SU-DHL-6 (cell line): Measurements from ENCODE around the gene C1orf116.

Source experiments
- H2AFZ ChIP-seq: fragments of 200-600 bp; sonication (generic); 2 replicates; pipeline ENCODE4 v1.6.1; 2014; ENCODE audit warnings: low read depth, mild to moderate bottlenecking, moderate library complexity, mixed read lengths, antibody characterized with exemption, low read length; ENCODE audit not compliant: severe bottlenecking
- H3F3A ChIP-seq: fragments of 200-600 bp; shearing (Covaris generic); 2 replicates; pipeline ENCODE4 v1.6.0; 2016; ENCODE audit warnings: antibody characterized with exemption, mild to moderate bottlenecking; ENCODE audit not compliant: insufficient read depth
- H3K27ac ChIP-seq: fragments of 200-600 bp; sonication (generic); 2 replicates; pipeline ENCODE4 v1.5.1; 2016; ENCODE audit warnings: low read depth, mild to moderate bottlenecking, low read length, moderate library complexity, mixed read lengths
- H3K27me3 ChIP-seq: fragments of 200-600 bp; sonication (generic), shearing (Covaris generic); 2 replicates; pipeline ENCODE4 v1.6.0; 2014; ENCODE audit warnings: mild to moderate bottlenecking, low read length
- H3K36me3 ChIP-seq: fragments of 200-600 bp; sonication (generic); 2 replicates; pipeline ENCODE4 v1.6.1; 2014; ENCODE audit warnings: mild to moderate bottlenecking, low read length, mixed read lengths
- H3K4me2 ChIP-seq: fragments of 300-600, 200-600 bp; shearing (Covaris generic), sonication (generic); 2 replicates; pipeline ENCODE4 v1.6.0; 2014; ENCODE audit warnings: low read length, low read depth, mild to moderate bottlenecking; ENCODE audit not compliant: poor library complexity, severe bottlenecking
- H3K4me3 ChIP-seq: fragments of 200-600 bp; sonication (generic); 2 replicates; pipeline ENCODE4 v1.5.1; 2014; ENCODE audit warnings: antibody characterized with exemption, low read length, mild to moderate bottlenecking, mixed read lengths; ENCODE audit not compliant: insufficient read depth, poor library complexity, severe bottlenecking
- H3K79me2 ChIP-seq: fragments of 200-600 bp; sonication (generic); 2 replicates; pipeline ENCODE4 v1.6.1; 2014; ENCODE audit warnings: mild to moderate bottlenecking, low read length, moderate library complexity; ENCODE audit not compliant: insufficient read depth
- H3K9ac ChIP-seq: fragments of 200-600 bp; sonication (generic); 2 replicates; pipeline ENCODE4 v1.7.0; 2014; ENCODE audit warnings: mild to moderate bottlenecking, low read length
- H3K9me2 ChIP-seq: fragments of 200-600 bp; sonication (generic); replicated peaks from 2 replicates; pipeline ENCODE4 v1.6.1; 2014; ENCODE audit warnings: low read length; ENCODE audit not compliant: insufficient read depth
- H3K9me3 ChIP-seq: fragments of 200-600 bp; sonication (generic); 2 replicates; pipeline ENCODE4 v1.6.1; 2014; ENCODE audit warnings: low read length, mixed read lengths; ENCODE audit not compliant: insufficient read depth
- H4K20me1 ChIP-seq: fragments of 200-600 bp; sonication (generic); 2 replicates; pipeline ENCODE4 v1.6.1; 2014; ENCODE audit warnings: low read depth, mild to moderate bottlenecking, antibody characterized with exemption, low read length, moderate library complexity, mixed read lengths
- CTCF ChIP-seq: fragments of 200-600 bp; sonication (generic); IDR thresholded peaks from one replicate; pipeline ENCODE4 v1.5.1; 2017; ENCODE audit warnings: antibody characterized with exemption, mild to moderate bottlenecking, low read length, moderate library complexity; ENCODE audit not compliant: insufficient read depth, poor library complexity, severe bottlenecking
- EZH2phosphoT487 ChIP-seq: fragments of 200-600 bp; sonication (generic), shearing (Covaris generic); conservative IDR thresholded peaks from 2 replicates; pipeline ENCODE4 v1.6.1; 2018; ENCODE audit warnings: mild to moderate bottlenecking, antibody characterized with exemption, low read length, moderate library complexity, mixed read lengths

C1orf116 gene

GRCh38 chr1:207058878-207059867, 26.6 kb upstream of the C1orf116 start:
- H3K4me2 ChIP-seq: no peak overlapping the region
- no peaks in the 10 kb centered on the region for H3K36me3 ChIP-seq
- H3K9me3 ChIP-seq: no peaks in the 10 kb centered on the region
- H2AFZ ChIP-seq: no peak overlapping the region
- no peaks in the 10 kb centered on the region for H3K27me3 ChIP-seq
- H3K79me2 ChIP-seq: no peaks in the 10 kb centered on the region
- no peak overlapping the region for H3K9ac ChIP-seq
- H3F3A ChIP-seq: 0 out of 2 replicates have a peak, but pooled peaks cover 3% of the 10 kb centered on the region
- TF ChIP-seq EZH2phosphoT487 (no peak), CTCF (no peak)
- no peak overlapping the region for H3K27ac ChIP-seq
- H3K4me3 ChIP-seq: no peak overlapping the region
- no peaks in the 10 kb centered on the region for H4K20me1 ChIP-seq
- H3K9me2 ChIP-seq: no peaks in the 10 kb centered on the region

GRCh38 chr1:207058252-207058651, 25.7 kb upstream of the C1orf116 start:
- H3K4me2 ChIP-seq: no peak overlapping the region

GRCh38 chr1:207056673-207057072, 24.1 kb upstream of the C1orf116 start:
- no peaks in the 10 kb centered on the region for H3K27me3 ChIP-seq
- no peaks in the 10 kb centered on the region for H3K36me3 ChIP-seq
- TF ChIP-seq EZH2phosphoT487 (no peak), CTCF (no peak)
- no peaks in the 10 kb centered on the region for H3K9me2 ChIP-seq
- no peak overlapping the region for H3K4me3 ChIP-seq
- no peak overlapping the region for H3K4me2 ChIP-seq
- H3K9ac ChIP-seq: no peak overlapping the region
- H3F3A ChIP-seq: 0 out of 2 replicates have a peak, but pooled peaks cover 3% of the 10 kb centered on the region
- H2AFZ ChIP-seq: no peak overlapping the region
- H4K20me1 ChIP-seq: no peaks in the 10 kb centered on the region
- H3K79me2 ChIP-seq: no peaks in the 10 kb centered on the region
- H3K9me3 ChIP-seq: no peaks in the 10 kb centered on the region
- no peak overlapping the region for H3K27ac ChIP-seq

More at GRCh38 chr1:207058252-207058651, 25.7 kb upstream of the C1orf116 start:
- Histone ChIP-seq H3F3A (0 out of 2 replicates have a peak, but pooled peaks cover 3% of the 10 kb centered on the region), H3K79me2 (no peaks in the 10 kb centered on the region), H3K4me3 (no peak overlapping the region), H3K27me3 (no peaks in the 10 kb centered on the region), H2AFZ (no peak overlapping the region), H4K20me1 (no peaks in the 10 kb centered on the region), H3K9ac (no peak overlapping the region), H3K27ac (no peak overlapping the region), H3K36me3 (no peaks in the 10 kb centered on the region), H3K9me2 (no peaks in the 10 kb centered on the region), H3K9me3 (no peaks in the 10 kb centered on the region)
- no peak for TF ChIP-seq EZH2phosphoT487
- TF ChIP-seq CTCF: no peak
